WERI-Rb-1 (cell line): ENCODE measurements around the gene MLLT6.

ENCODE experiments used
- DNase-seq: peaks from one replicate; pipeline ENCODE4 v3.0.0-alpha.2; 2020
- H3K27ac ChIP-seq: fragments of 250-450 bp; sonication (Bioruptor Pico); 2 replicates; pipeline ENCODE4 v1.5.1; 2020; ENCODE audit warnings: mild to moderate bottlenecking, moderate library complexity
- H3K27me3 ChIP-seq: fragments of 250-450 bp; sonication (Bioruptor Pico); 2 replicates; pipeline ENCODE4 v1.5.1; 2021; ENCODE audit warnings: mild to moderate bottlenecking, low read depth, moderate library complexity; ENCODE audit not compliant: insufficient read depth, severe bottlenecking
- H3K36me3 ChIP-seq: fragments of 250-450 bp; sonication (Bioruptor Pico); 2 replicates; pipeline ENCODE4 v1.5.1; 2020; ENCODE audit warnings: mild to moderate bottlenecking, moderate library complexity
- H3K4me3 ChIP-seq: 2 replicates; pipeline ENCODE4 v1.5.1; 2011; ENCODE audit warnings: low read depth, mild to moderate bottlenecking, control low read depth, low read length
- H3K9me3 ChIP-seq: fragments of 250-450 bp; sonication (Bioruptor Pico); 2 replicates; pipeline ENCODE4 v1.5.1; 2021; ENCODE audit warnings: mild to moderate bottlenecking, moderate library complexity; ENCODE audit not compliant: severe bottlenecking
- CTCF ChIP-seq: IDR thresholded peaks from 2 replicates; pipeline ENCODE4 v1.5.1; 2011; ENCODE audit warnings: low read depth, mild to moderate bottlenecking, control low read depth, inconsistent platforms, low read length

MLLT6 gene

GRCh38 chr17:38740806-38741205 lies 35.7 kb downstream of the MLLT6 start:
- Histone ChIP-seq H3K27ac (no peak overlapping the region), H3K4me3 (no peak overlapping the region), H3K27me3 (no peaks in the 10 kb centered on the region), H3K9me3 (no peaks in the 10 kb centered on the region), H3K36me3 (peaks cover 46% of the 10 kb centered on the region)
- no peak for TF ChIP-seq CTCF
- no peak for DNase-seq

DNA sequence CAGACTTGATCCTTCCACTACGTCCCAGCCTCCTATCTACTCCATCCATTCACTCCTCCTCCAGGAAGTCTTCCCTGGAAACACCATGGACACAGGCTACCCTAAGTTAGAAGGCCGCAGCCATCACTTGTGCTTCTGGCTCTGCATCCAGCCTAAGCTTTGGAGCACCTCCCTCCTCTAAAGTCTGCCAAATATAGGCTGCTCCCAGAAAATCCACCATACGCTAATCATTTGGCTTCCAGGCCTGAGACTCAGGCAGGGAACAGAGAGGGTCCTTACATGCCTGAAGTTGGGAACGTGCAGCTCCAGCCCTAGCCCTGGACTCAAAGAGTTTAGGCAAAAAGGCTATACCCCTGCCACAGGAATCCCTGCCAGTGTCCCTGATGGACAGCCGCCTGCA lies 36.4 kb downstream of the MLLT6 start:
- Histone ChIP-seq H3K9me3 (no peaks in the 10 kb centered on the region), H3K4me3 (no peak overlapping the region), H3K27me3 (no peaks in the 10 kb centered on the region), H3K27ac (no peak overlapping the region), H3K36me3 (peaks cover 39% of the 10 kb centered on the region)
- DNase-seq, result no peak
- TF ChIP-seq CTCF, result no peak

GRCh38 chr17:38741921-38742410 lies 36.9 kb downstream of the MLLT6 start:
- Histone ChIP-seq H3K27me3 (no peaks in the 10 kb centered on the region), H3K4me3 (no peak overlapping the region), H3K36me3 (peaks cover 34% of the 10 kb centered on the region), H3K27ac (no peak overlapping the region), H3K9me3 (no peaks in the 10 kb centered on the region)
- no peak for TF ChIP-seq CTCF
- no peak for DNase-seq

DNA sequence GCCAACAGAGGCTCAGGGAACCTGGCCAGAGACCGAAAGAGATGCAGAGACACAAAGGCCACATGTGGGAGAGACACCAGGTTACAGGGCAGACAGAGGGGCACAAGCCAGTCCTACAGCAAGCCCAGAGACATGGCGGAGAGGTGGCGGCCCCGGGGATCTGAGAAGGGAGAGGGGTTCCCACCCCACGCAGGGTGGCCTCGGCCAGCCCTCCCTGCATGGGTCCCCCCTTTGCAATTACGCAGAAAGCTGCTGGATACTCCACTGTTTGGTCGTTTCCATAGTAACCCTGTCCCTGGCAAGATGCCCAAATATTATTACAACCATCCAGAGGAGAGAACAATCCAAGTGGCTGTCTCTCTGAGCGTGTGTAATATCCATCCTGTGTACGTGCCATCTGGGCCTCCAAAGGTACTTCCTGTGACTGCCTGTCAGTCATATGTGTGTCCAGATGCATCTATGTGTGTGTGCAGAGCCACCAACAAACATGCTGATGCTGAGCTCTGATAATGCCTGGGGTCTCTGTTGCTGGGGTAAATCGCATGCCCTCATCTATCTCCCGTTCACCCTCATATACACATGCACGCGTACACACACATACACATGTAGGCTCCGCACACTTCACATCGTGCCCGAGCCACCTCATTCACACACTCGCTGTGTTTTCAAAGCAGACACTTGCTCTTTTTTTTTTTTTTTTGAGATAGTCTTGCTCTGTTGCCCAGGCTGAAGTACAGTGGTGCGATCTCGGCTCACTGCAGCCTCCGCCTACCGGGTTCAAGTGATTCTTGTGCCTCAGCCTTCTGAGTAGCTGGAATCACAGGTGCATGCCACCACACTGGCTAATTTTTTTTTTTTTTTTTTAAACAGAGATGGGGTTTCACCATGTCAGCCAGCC lies 37.6 kb downstream of the MLLT6 start:
- no peaks in the 10 kb centered on the region for H3K27me3 ChIP-seq
- H3K27ac ChIP-seq, result no peak overlapping the region
- no peak for TF ChIP-seq CTCF
- H3K36me3 ChIP-seq, result peaks cover 29% of the 10 kb centered on the region
- no peaks in the 10 kb centered on the region for H3K9me3 ChIP-seq
- H3K4me3 ChIP-seq, result no peak overlapping the region
- DNase-seq, result no peak

- H3K4me3 ChIP-seq, result no peak overlapping the region
- no peaks in the 10 kb centered on the region for H3K27me3 ChIP-seq
- H3K36me3 ChIP-seq, result peaks cover 24% of the 10 kb centered on the region
- no peak for DNase-seq
- H3K9me3 ChIP-seq, result no peaks in the 10 kb centered on the region
- no peak for TF ChIP-seq CTCF
- H3K27ac ChIP-seq, result no peak overlapping the region
Observed at GRCh38 chr17:38743556-38744171, 38.6 kb downstream of the MLLT6 start.
